Measurements from ENCODE around the gene TMUB1.

TMUB1 gene

GRCh38 chr7:151070574-151070960 lies 12.7 kb downstream of the TMUB1 start:
- DNase-seq (ENCODE audit: low read depth in 2 of 2): no peak

- no peak for DNase-seq (ENCODE audit: low read depth in 2 of 2)
Measured at GRCh38 chr7:151069841-151070573, 13.3 kb downstream of the TMUB1 start.

GRCh38 chr7:151068069-151068773 lies 15.1 kb downstream of the TMUB1 start:
- no peak for DNase-seq (ENCODE audit: low read depth in 2 of 2)

- no peak for DNase-seq (ENCODE audit: low read depth in 2 of 2)
Measured at GRCh38 chr7:151066273-151066974, 16.9 kb downstream of the TMUB1 start.

- DNase-seq (ENCODE audit: low read depth in 2 of 2): no peak
Measured at GRCh38 chr7:151065516-151065915, 17.8 kb downstream of the TMUB1 start.

- DNase-seq (ENCODE audit: low read depth in 2 of 2): no peak
Measured at GRCh38 chr7:151064993-151065392, 18.3 kb downstream of the TMUB1 start.

- no peak for DNase-seq (ENCODE audit: low read depth in 2 of 2)
Measured at GRCh38 chr7:151064454-151064853, 18.8 kb downstream of the TMUB1 start.

- DNase-seq (ENCODE audit: low read depth in 2 of 2): no peak
Measured at GRCh38 chr7:151063212-151063561, 20.1 kb downstream of the TMUB1 start.

GRCh38 chr7:151062399-151063211 lies 20.7 kb downstream of the TMUB1 start:
- no peak for DNase-seq (ENCODE audit: low read depth in 2 of 2)

- no peak for DNase-seq (ENCODE audit: low read depth in 2 of 2)
Measured at GRCh38 chr7:151062111-151062398, 21.2 kb downstream of the TMUB1 start.

- no peak for DNase-seq (ENCODE audit: low read depth in 2 of 2)
Measured at GRCh38 chr7:151061213-151062110, 21.8 kb downstream of the TMUB1 start.

- no peak for DNase-seq (ENCODE audit: low read depth in 2 of 2)
Measured at GRCh38 chr7:151060416-151061212, 22.7 kb downstream of the TMUB1 start.

GRCh38 chr7:151060113-151060415 lies 23.2 kb downstream of the TMUB1 start:
- no peak for DNase-seq (ENCODE audit: low read depth in 2 of 2)

GRCh38 chr7:151059367-151060112 lies 23.8 kb downstream of the TMUB1 start, which contains the start of gene SLC4A2:
Gene SLC4A2 (plus strand): TSS chr7:151059589. CDS start chr7:151061988, 2,399 bp downstream.
- peak; percentile 57 to 67 for DNase-seq (ENCODE audit: low read depth in 2 of 2)

- no peak for DNase-seq (ENCODE audit: low read depth in 2 of 2)
Measured at GRCh38 chr7:151058781-151059366, 24.4 kb downstream of the TMUB1 start.

GRCh38 chr7:151057989-151058780 lies 25.1 kb downstream of the TMUB1 start:
- peak; percentile 95 for DNase-seq (ENCODE audit: low read depth in 2 of 2)

- no peak for DNase-seq (ENCODE audit: low read depth in 2 of 2)
Measured at GRCh38 chr7:151057506-151057988, 25.7 kb downstream of the TMUB1 start, which contains the start of gene CDK5. Gene CDK5 (minus strand): TSS chr7:151057897. CDS start chr7:151057848, 49 bp downstream.
